ENCODE results near the gene JAZF1. TPM values are rescaled to one million over a fixed set of nuclear protein-coding genes. Genes with fewer than 3 reads are reported as not detected.

JAZF1 gene
- polyA plus RNA-seq, 3 donors = 12.1 to 18.1 (median 17.2) TPM

- Histone ChIP-seq H3K9ac (ENCODE audit: insufficient read depth, low read length, poor library complexity, severe bottlenecking) (no peak overlapping the region), H3K4me2 (replicated peaks; ENCODE audit: extremely low read depth, low read length, poor library complexity, severe bottlenecking) (no peak overlapping the region), H3K4me1 (ENCODE audit: control insufficient read depth in 1 of 2, insufficient read depth in 2 of 2, low read length in 2 of 2) (peaks cover 8 to 16% of the 10 kb centered on the region in 2 donors), H3K9me3 (replicated peaks in 1 of 2; ENCODE audit: control insufficient read depth in 1 of 2, insufficient read depth in 1 of 2, low read length in 2 of 2) (no peaks in the 10 kb centered on the region), H3K27me3 (ENCODE audit: control insufficient read depth in 2 of 2, insufficient read depth in 2 of 2, low read length in 2 of 2) (no peaks in the 10 kb centered on the region), H4K20me1 (ENCODE audit: insufficient read depth, low read length) (peaks cover 74% of the 10 kb centered on the region), H3K27ac (ENCODE audit: low read depth in 1 of 2, low read length in 2 of 2) (no peak overlapping the region), H2AFZ (ENCODE audit: insufficient read depth, low read depth, low read length, poor library complexity, severe bottlenecking) (no peak overlapping the region), H3K36me3 (replicated peaks in 1 of 2; ENCODE audit: control insufficient read depth in 1 of 2, insufficient read depth in 2 of 2, low read length in 2 of 2) (peaks cover 4 to 13% of the 10 kb centered on the region in 2 donors), H3K79me2 (ENCODE audit: insufficient read depth, low read length) (peaks cover 93% of the 10 kb centered on the region), H3K4me3 (replicated peaks in 1 of 3; ENCODE audit: low read depth in 2 of 3, low read length in 3 of 3) (no peak overlapping the region)
- no peak for TF ChIP-seq CTCF (IDR thresholded peaks at IDR 0.05)
- Mint-ChIP-seq H3K36me3 (peaks cover 17 to 21% of the 10 kb centered on the region in 2 donors), H3K27me3 (ENCODE audit: low read depth in 3 of 3) (no peaks in the 10 kb centered on the region), H3K27ac (peak overlapping the region in 1 of 7 donors; percentile 66), H3K4me3 (no peak overlapping the region), H3K4me1 (peaks cover 33% of the 10 kb centered on the region), H3K9me3 (no peaks in the 10 kb centered on the region)
- intact Hi-C loops (cut with micrococcal nuclease) = loop anchor here in 1 of 2 donors (5.0 kb wide), 2 partner anchors 33 to 67 kb away; no protein-coding TSS in a partner anchor
- DNase-seq = no peak
- WGBS (ENCODE audit: insufficient coverage) = 96% methylated on average over 4 of the region's 8 CpGs
Observed at GRCh38 chr7:28174901-28175661, 5.5 kb downstream of the JAZF1 start.

GRCh38 chr7:28174442-28174841, 6.2 kb downstream of the JAZF1 start:
- intact Hi-C loops (cut with micrococcal nuclease) = no loop called here
- H3K4me1 Mint-ChIP-seq = peaks cover 33% of the 10 kb centered on the region
- H3K9me3 Mint-ChIP-seq = no peaks in the 10 kb centered on the region
- no peak for TF ChIP-seq CTCF (IDR thresholded peaks at IDR 0.05)
- H3K36me3 Mint-ChIP-seq = peaks cover 20 to 22% of the 10 kb centered on the region in 2 donors
- H3K27me3 Mint-ChIP-seq (ENCODE audit: low read depth in 3 of 3) = no peaks in the 10 kb centered on the region
- no peak overlapping the region for H3K4me3 ChIP-seq (replicated peaks in 1 of 3; ENCODE audit: low read depth in 2 of 3, low read length in 3 of 3)
- DNase-seq = no peak
- no peaks in the 10 kb centered on the region for H3K27me3 ChIP-seq (ENCODE audit: control insufficient read depth in 2 of 2, insufficient read depth in 2 of 2, low read length in 2 of 2)
- peaks cover 8 to 16% of the 10 kb centered on the region in 2 donors for H3K4me1 ChIP-seq (ENCODE audit: control insufficient read depth in 1 of 2, insufficient read depth in 2 of 2, low read length in 2 of 2)
- no peak overlapping the region for H3K4me2 ChIP-seq (replicated peaks; ENCODE audit: extremely low read depth, low read length, poor library complexity, severe bottlenecking)
- peaks cover 99% of the 10 kb centered on the region for H3K79me2 ChIP-seq (ENCODE audit: insufficient read depth, low read length)
- 100% methylated on average over 2 of the region's 5 CpGs for WGBS (ENCODE audit: insufficient coverage)
- no peak overlapping the region for H3K27ac ChIP-seq (ENCODE audit: low read depth in 1 of 2, low read length in 2 of 2)
- H4K20me1 ChIP-seq (ENCODE audit: insufficient read depth, low read length) = peaks cover 80% of the 10 kb centered on the region
- no peak overlapping the region for H3K4me3 Mint-ChIP-seq
- H3K27ac Mint-ChIP-seq = peak overlapping the region in 1 of 7 donors; percentile 66
- H3K9ac ChIP-seq (ENCODE audit: insufficient read depth, low read length, poor library complexity, severe bottlenecking) = no peak overlapping the region
- no peaks in the 10 kb centered on the region for H3K9me3 ChIP-seq (replicated peaks in 1 of 2; ENCODE audit: control insufficient read depth in 1 of 2, insufficient read depth in 1 of 2, low read length in 2 of 2)
- H3K36me3 ChIP-seq (replicated peaks in 1 of 2; ENCODE audit: control insufficient read depth in 1 of 2, insufficient read depth in 2 of 2, low read length in 2 of 2) = peaks cover 7 to 19% of the 10 kb centered on the region in 2 donors
- H2AFZ ChIP-seq (ENCODE audit: insufficient read depth, low read depth, low read length, poor library complexity, severe bottlenecking) = no peak overlapping the region
